Stimulated activated CD4-positive, alpha-beta T cell treated with anti-CD3 and anti-CD28 coated beads, Interleukin-12 subunit alpha, Interleukin-12 subunit beta, amount 100 ng/mL, for 48 hours (primary cell): Measurements from ENCODE around the gene ACTL8.
"Not testable (repeated sequence)": the region's sequence is repeated elsewhere in the genome, so short reads cannot be mapped to it uniquely, and the experiment has no call there.

Experiments used
- DNase-seq, 3 donors: peaks; one replicate each; pipeline ENCODE4 v3.0.0-alpha.2; 2020; ENCODE audit warnings: low read depth in 2 of 3, low spot score in 1 of 3

ACTL8 gene

GRCh38 chr1:17734609-17735008 lies 20.5 kb upstream of the ACTL8 start:
- DNase-seq = no peak

- no peak for DNase-seq
Measured at GRCh38 chr1:17735348-17735747, 19.8 kb upstream of the ACTL8 start.

- DNase-seq = no peak
Measured at GRCh38 chr1:17735793-17736192, 19.3 kb upstream of the ACTL8 start.

GRCh38 chr1:17736625-17737024 lies 18.5 kb upstream of the ACTL8 start:
- DNase-seq = no peak

- no peak for DNase-seq
Measured at GRCh38 chr1:17739050-17739449, 16.1 kb upstream of the ACTL8 start.

- DNase-seq = no peak
Measured at GRCh38 chr1:17741052-17741451, 14.1 kb upstream of the ACTL8 start.

- no peak for DNase-seq
Measured at GRCh38 chr1:17742583-17742982, 12.6 kb upstream of the ACTL8 start.

GRCh38 chr1:17743008-17743647 lies 12.0 kb upstream of the ACTL8 start:
- DNase-seq = no peak

- no peak for DNase-seq
Measured at GRCh38 chr1:17743925-17744324, 11.2 kb upstream of the ACTL8 start.

- no peak for DNase-seq
Measured at GRCh38 chr1:17744666-17745478, 10.3 kb upstream of the ACTL8 start.

GRCh38 chr1:17745479-17745955 lies 9.6 kb upstream of the ACTL8 start:
- DNase-seq = no peak

GRCh38 chr1:17746281-17746680 lies 8.9 kb upstream of the ACTL8 start:
- DNase-seq = not testable (repeated sequence)

GRCh38 chr1:17746920-17747319 lies 8.2 kb upstream of the ACTL8 start:
- DNase-seq = no peak

GRCh38 chr1:17750333-17750732 lies 4.8 kb upstream of the ACTL8 start:
- DNase-seq = no peak

GRCh38 chr1:17752356-17752755 lies 2.8 kb upstream of the ACTL8 start:
- no peak for DNase-seq

- DNase-seq = no peak
Measured at GRCh38 chr1:17757426-17757825, 2.3 kb downstream of the ACTL8 start.

GRCh38 chr1:17759114-17759513 lies 4.0 kb downstream of the ACTL8 start:
- peak in 1 of 3 donors; percentile 4 for DNase-seq

GRCh38 chr1:17762313-17762712 lies 7.2 kb downstream of the ACTL8 start:
- no peak for DNase-seq

GRCh38 chr1:17763417-17763816 lies 8.3 kb downstream of the ACTL8 start:
- DNase-seq = no peak

GRCh38 chr1:17763995-17764394 lies 8.9 kb downstream of the ACTL8 start:
- DNase-seq = no peak

GRCh38 chr1:17764591-17764990 lies 9.5 kb downstream of the ACTL8 start:
- no peak for DNase-seq
